ENCODE data around the gene RRAGC. TPM values are rescaled to one million over a fixed set of nuclear protein-coding genes. Genes with fewer than 3 reads are reported as not detected.

The RRAGC gene
- total and polyA plus RNA-seq, 9 of the 15 experiments (the other 6 are each of a cell fraction or from before 2014, with no cell fraction given) = 3.9 to 16.9 (median 10.9) TPM

- TF ChIP-seq, protein P1, sequence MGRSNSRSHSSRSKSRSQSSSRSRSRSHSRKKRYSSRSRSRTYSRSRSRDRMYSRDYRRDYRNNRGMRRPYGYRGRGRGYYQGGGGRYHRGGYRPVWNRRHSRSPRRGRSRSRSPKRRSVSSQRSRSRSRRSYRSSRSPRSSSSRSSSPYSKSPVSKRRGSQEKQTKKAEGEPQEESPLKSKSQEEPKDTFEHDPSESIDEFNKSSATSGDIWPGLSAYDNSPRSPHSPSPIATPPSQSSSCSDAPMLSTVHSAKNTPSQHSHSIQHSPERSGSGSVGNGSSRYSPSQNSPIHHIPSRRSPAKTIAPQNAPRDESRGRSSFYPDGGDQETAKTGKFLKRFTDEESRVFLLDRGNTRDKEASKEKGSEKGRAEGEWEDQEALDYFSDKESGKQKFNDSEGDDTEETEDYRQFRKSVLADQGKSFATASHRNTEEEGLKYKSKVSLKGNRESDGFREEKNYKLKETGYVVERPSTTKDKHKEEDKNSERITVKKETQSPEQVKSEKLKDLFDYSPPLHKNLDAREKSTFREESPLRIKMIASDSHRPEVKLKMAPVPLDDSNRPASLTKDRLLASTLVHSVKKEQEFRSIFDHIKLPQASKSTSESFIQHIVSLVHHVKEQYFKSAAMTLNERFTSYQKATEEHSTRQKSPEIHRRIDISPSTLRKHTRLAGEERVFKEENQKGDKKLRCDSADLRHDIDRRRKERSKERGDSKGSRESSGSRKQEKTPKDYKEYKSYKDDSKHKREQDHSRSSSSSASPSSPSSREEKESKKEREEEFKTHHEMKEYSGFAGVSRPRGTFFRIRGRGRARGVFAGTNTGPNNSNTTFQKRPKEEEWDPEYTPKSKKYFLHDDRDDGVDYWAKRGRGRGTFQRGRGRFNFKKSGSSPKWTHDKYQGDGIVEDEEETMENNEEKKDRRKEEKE (IDR thresholded peaks at IDR 0.05; ENCODE audit: borderline replicate concordance in 1 of 2, control insufficient read depth in 1 of 2, low read depth in 2 of 2, low read length in 1 of 2) = no peak
- no peak for TF ChIP-seq ZNF175 (CRISPR knock-in tag; IDR thresholded peaks at IDR 0.05; ENCODE audit: low read depth)
- no peak for TF ChIP-seq CREB1 (IDR thresholded peaks at IDR 0.05)
- TF ChIP-seq CREB1 (CRISPR knock-in tag; IDR thresholded peaks at IDR 0.05) = no peak
Observed at GRCh38 chr1:38905985-38906384, 46.4 kb upstream of the RRAGC start (continued).

DNA sequence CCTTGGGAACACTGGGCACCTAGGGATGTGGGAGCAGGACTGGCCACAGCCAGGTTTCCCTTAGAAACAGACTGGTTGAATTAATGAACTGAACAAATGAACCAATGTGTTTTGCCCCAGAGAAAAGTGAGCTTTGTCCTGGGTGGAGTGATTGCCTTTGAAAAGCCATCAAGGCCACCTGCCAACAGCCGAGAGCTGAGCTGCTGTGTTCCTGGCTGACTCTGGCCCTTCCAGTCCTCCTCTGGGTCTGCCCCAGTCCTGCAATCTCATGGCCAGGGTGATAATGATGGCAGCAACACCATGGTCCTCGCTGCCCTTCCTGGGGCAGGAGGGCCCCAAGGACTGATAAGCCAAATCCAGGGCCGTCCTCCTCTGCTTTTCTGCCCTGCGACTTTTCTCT is 40.0 kb upstream of the RRAGC start:
- Histone ChIP-seq H3K4me2 (ENCODE audit: insufficient read depth, low read length) (no peak overlapping the region), H3K27me3 (ENCODE audit: control insufficient read depth in 2 of 2, insufficient read depth in 2 of 2, low read length in 2 of 2) (no peaks in the 10 kb centered on the region), H3K9me1 (ENCODE audit: control insufficient read depth, insufficient read depth, low read length) (no peaks in the 10 kb centered on the region), H3K4me1 (replicated peaks in 1 of 2; ENCODE audit: control insufficient read depth in 2 of 2, insufficient read depth in 2 of 2, low read length in 2 of 2) (no peaks in the 10 kb centered on the region), H3K4me3 (no peak overlapping the region), H4K20me1 (replicated peaks; ENCODE audit: control insufficient read depth, insufficient read depth, low read length) (no peaks in the 10 kb centered on the region), H2AFZ (ENCODE audit: low read depth, low read length) (no peak overlapping the region), H3K79me2 (ENCODE audit: control insufficient read depth, insufficient read depth, low read length) (no peaks in the 10 kb centered on the region), H3K9ac (ENCODE audit: insufficient read depth in 1 of 2, low read depth in 2 of 2, low read length in 2 of 2) (no peak overlapping the region), H3K9me3 (replicated peaks; ENCODE audit: control insufficient read depth, insufficient read depth, low read depth, low read length) (no peaks in the 10 kb centered on the region), H3K36me3 (ENCODE audit: control insufficient read depth, insufficient read depth, low read length) (no peaks in the 10 kb centered on the region), H3K27ac (ENCODE audit: extremely low read depth, low read depth, low read length) (no peak overlapping the region)
- intact Hi-C loops (cut with micrococcal nuclease) (no loop called here), in situ Hi-C loops (cut with MboI) (no loop called here)
- CTCF ChIA-PET (ENCODE audit: low intra/inter-chr PET ratio) = no interaction called here
- POLR2A ChIA-PET = no interaction called here
- WGBS (ENCODE audit: insufficient coverage, low coverage, missing lambda C conversion rate) = 21% methylated on average over 4 of the region's 4 CpGs
- no peak for TF ChIP-seq PHF8 (IDR thresholded peaks at IDR 0.05; ENCODE audit: borderline replicate concordance, low read length)
- no peak for TF ChIP-seq ZNF263 (CRISPR knock-in tag; IDR thresholded peaks at IDR 0.05; ENCODE audit: borderline replicate concordance)
- no peak for TF ChIP-seq NR2F6 (CRISPR knock-in tag; IDR thresholded peaks at IDR 0.05)
- TF ChIP-seq SMARCA5 (IDR thresholded peaks at IDR 0.05) = no peak
- TF ChIP-seq XRCC5 (IDR thresholded peaks at IDR 0.05; ENCODE audit: low read depth, low read length) = no peak
- TF ChIP-seq ZNF785 (CRISPR knock-in tag; IDR thresholded peaks at IDR 0.05) = no peak
- no peak for TF ChIP-seq HOMEZ (CRISPR knock-in tag; IDR thresholded peaks at IDR 0.05)
- TF ChIP-seq ZNF384 (IDR thresholded peaks at IDR 0.05; ENCODE audit: low read depth, low read length) = no peak
- TF ChIP-seq, protein P2, sequence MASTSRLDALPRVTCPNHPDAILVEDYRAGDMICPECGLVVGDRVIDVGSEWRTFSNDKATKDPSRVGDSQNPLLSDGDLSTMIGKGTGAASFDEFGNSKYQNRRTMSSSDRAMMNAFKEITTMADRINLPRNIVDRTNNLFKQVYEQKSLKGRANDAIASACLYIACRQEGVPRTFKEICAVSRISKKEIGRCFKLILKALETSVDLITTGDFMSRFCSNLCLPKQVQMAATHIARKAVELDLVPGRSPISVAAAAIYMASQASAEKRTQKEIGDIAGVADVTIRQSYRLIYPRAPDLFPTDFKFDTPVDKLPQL (IDR thresholded peaks at IDR 0.05; ENCODE audit: extremely low read depth, insufficient read length) = no peak
- no peak for TF ChIP-seq MAFK (IDR thresholded peaks at IDR 0.05; ENCODE audit: low read length)
- no peak for TF ChIP-seq ARHGAP35 (IDR thresholded peaks at IDR 0.05; ENCODE audit: partially characterized antibody)
- TF ChIP-seq CBX2 (IDR thresholded peaks at IDR 0.05; ENCODE audit: insufficient read depth, low read length, poor library complexity, severe bottlenecking) = no peak
- no peak for TF ChIP-seq HNRNPL (IDR thresholded peaks at IDR 0.05; ENCODE audit: low read depth, low read length)
- no peak for TF ChIP-seq RBM15 (IDR thresholded peaks at IDR 0.05; ENCODE audit: insufficient read depth, low read length)
- no peak for TF ChIP-seq NFRKB (IDR thresholded peaks at IDR 0.05; ENCODE audit: low read depth)
- DNase-seq (ENCODE audit: extremely low read depth in 1 of 4, low spot score in 3 of 4) (no peak), FAIRE-seq (no peak), ATAC-seq (no peak)
- BruUV-seq (replicated peaks) = no TSS peak
